ENCODE results near the gene TET3.

TET3 gene

GRCh38 chr2:73986085-73986681, 1.5 kb downstream of the TET3 start:
- CTCF ChIA-PET = interaction anchor here (0.9 to 3.2 kb wide), 10 partner anchors 11 to 163 kb away, joined by 3 to 50 read pairs (median 7); partner anchors contain the start of gene STAMBP
- H3K27ac Mint-ChIP-seq = peak overlapping the region; percentile 85
- H3K4me3 Mint-ChIP-seq = peak overlapping the region; percentile 77
- H3K9me3 Mint-ChIP-seq = peaks cover 9% of the 10 kb centered on the region
- H3K36me3 Mint-ChIP-seq = peaks cover 49% of the 10 kb centered on the region
- peaks cover 71% of the 10 kb centered on the region for H3K4me1 Mint-ChIP-seq
- peak; percentile 52 for DNase-seq
- H3K27me3 Mint-ChIP-seq = peaks cover 30% of the 10 kb centered on the region

GRCh38 chr2:73987109-73987947, 2.6 kb downstream of the TET3 start:
- peak overlapping the region; percentile 77 for H3K4me3 Mint-ChIP-seq
- CTCF ChIA-PET = interaction anchor here (0.6 to 3.2 kb wide), 21 partner anchors 10 to 165 kb away, joined by 3 to 50 read pairs (median 5); partner anchors contain the start of genes BOLA3 and STAMBP
- peaks cover 68% of the 10 kb centered on the region for H3K4me1 Mint-ChIP-seq
- peaks cover 19% of the 10 kb centered on the region for H3K27me3 Mint-ChIP-seq
- H3K9me3 Mint-ChIP-seq = peaks cover 13% of the 10 kb centered on the region
- peaks cover 58% of the 10 kb centered on the region for H3K36me3 Mint-ChIP-seq
- peak; percentile 63 for DNase-seq
- H3K27ac Mint-ChIP-seq = peak overlapping the region; percentile 34

GRCh38 chr2:73987948-73988700, 3.4 kb downstream of the TET3 start:
- CTCF ChIA-PET = interaction anchor here (0.6 to 3.2 kb wide), 19 partner anchors 9 to 165 kb away, joined by 3 to 50 read pairs (median 6); partner anchors contain the start of genes BOLA3 and STAMBP
- H3K27me3 Mint-ChIP-seq = peaks cover 15% of the 10 kb centered on the region
- peaks cover 67% of the 10 kb centered on the region for H3K4me1 Mint-ChIP-seq
- H3K27ac Mint-ChIP-seq = no peak overlapping the region
- H3K36me3 Mint-ChIP-seq = peaks cover 64% of the 10 kb centered on the region
- peaks cover 13% of the 10 kb centered on the region for H3K9me3 Mint-ChIP-seq
- DNase-seq = no peak
- peak overlapping the region; percentile 77 for H3K4me3 Mint-ChIP-seq

GRCh38 chr2:73989972-73990371, 5.3 kb downstream of the TET3 start:
- peaks cover 70% of the 10 kb centered on the region for H3K4me1 Mint-ChIP-seq
- H3K36me3 Mint-ChIP-seq = peaks cover 72% of the 10 kb centered on the region
- DNase-seq = no peak
- CTCF ChIA-PET = no interaction called here
- peaks cover 4% of the 10 kb centered on the region for H3K27me3 Mint-ChIP-seq
- H3K4me3 Mint-ChIP-seq = no peak overlapping the region
- H3K9me3 Mint-ChIP-seq = peaks cover 13% of the 10 kb centered on the region
- no peak overlapping the region for H3K27ac Mint-ChIP-seq

GRCh38 chr2:73990531-73990930, 5.8 kb downstream of the TET3 start:
- Mint-ChIP-seq H3K27me3 (peaks cover 4% of the 10 kb centered on the region), H3K36me3 (peaks cover 72% of the 10 kb centered on the region), H3K4me3 (no peak overlapping the region), H3K4me1 (peaks cover 70% of the 10 kb centered on the region), H3K9me3 (peaks cover 13% of the 10 kb centered on the region), H3K27ac (no peak overlapping the region)
- CTCF ChIA-PET = no interaction called here
- no peak for DNase-seq

- peaks cover 62% of the 10 kb centered on the region for H3K36me3 Mint-ChIP-seq
These were observed 7.3 kb downstream of the TET3 start for GRCh38 chr2:73992036-73992435.

GRCh38 chr2:73993376-73993775, 8.7 kb downstream of the TET3 start:
- no peak overlapping the region for H3K4me3 Mint-ChIP-seq
- DNase-seq = no peak

More at GRCh38 chr2:73992036-73992435, 7.3 kb downstream of the TET3 start:
- H3K4me3 Mint-ChIP-seq = no peak overlapping the region
- peaks cover 13% of the 10 kb centered on the region for H3K9me3 Mint-ChIP-seq
- DNase-seq = no peak
- no peaks in the 10 kb centered on the region for H3K27me3 Mint-ChIP-seq
- H3K4me1 Mint-ChIP-seq = peaks cover 63% of the 10 kb centered on the region
- no peak overlapping the region for H3K27ac Mint-ChIP-seq
- CTCF ChIA-PET = no interaction called here

GRCh38 chr2:73993778-73994177, 9.1 kb downstream of the TET3 start:
- CTCF ChIA-PET = interaction anchor here (1.2 to 2.6 kb wide), 2 partner anchors 167 to 169 kb away, joined by 5 to 6 read pairs; no protein-coding TSS in a partner anchor
- Mint-ChIP-seq H3K27me3 (no peaks in the 10 kb centered on the region), H3K4me3 (no peak overlapping the region), H3K36me3 (peaks cover 48% of the 10 kb centered on the region), H3K27ac (no peak overlapping the region), H3K9me3 (peaks cover 13% of the 10 kb centered on the region), H3K4me1 (peaks cover 63% of the 10 kb centered on the region)
- DNase-seq = no peak

More at GRCh38 chr2:73993376-73993775, 8.7 kb downstream of the TET3 start:
- no peak overlapping the region for H3K27ac Mint-ChIP-seq
- H3K36me3 Mint-ChIP-seq = peaks cover 48% of the 10 kb centered on the region
- CTCF ChIA-PET = interaction anchor here (1.2 to 2.6 kb wide), 2 partner anchors 167 to 169 kb away, joined by 5 to 6 read pairs; no protein-coding TSS in a partner anchor
- H3K9me3 Mint-ChIP-seq = peaks cover 13% of the 10 kb centered on the region
- no peaks in the 10 kb centered on the region for H3K27me3 Mint-ChIP-seq
- peaks cover 63% of the 10 kb centered on the region for H3K4me1 Mint-ChIP-seq

- CTCF ChIA-PET = interaction anchor here (1.2 to 2.6 kb wide), 3 partner anchors 167 to 169 kb away, joined by 5 to 8 read pairs (median 6); no protein-coding TSS in a partner anchor
- Mint-ChIP-seq H3K36me3 (peaks cover 43% of the 10 kb centered on the region), H3K4me1 (peaks cover 61% of the 10 kb centered on the region), H3K9me3 (peaks cover 13% of the 10 kb centered on the region), H3K27ac (no peak overlapping the region), H3K27me3 (no peaks in the 10 kb centered on the region), H3K4me3 (no peak overlapping the region)
- DNase-seq = no peak
These were observed 9.6 kb downstream of the TET3 start for GRCh38 chr2:73994178-73994831.

- H3K27me3 Mint-ChIP-seq = peaks cover under 1% of the 10 kb centered on the region
- H3K27ac Mint-ChIP-seq = no peak overlapping the region
- peaks cover 28% of the 10 kb centered on the region for H3K36me3 Mint-ChIP-seq
- CTCF ChIA-PET = interaction anchor here (0.9 to 2.2 kb wide), 6 partner anchors 9 to 169 kb away, joined by 3 to 8 read pairs (median 4); no protein-coding TSS in a partner anchor
- no peak for DNase-seq
- peaks cover 5% of the 10 kb centered on the region for H3K9me3 Mint-ChIP-seq
- no peak overlapping the region for H3K4me3 Mint-ChIP-seq
- H3K4me1 Mint-ChIP-seq = peaks cover 52% of the 10 kb centered on the region
These were observed 11.1 kb downstream of the TET3 start for GRCh38 chr2:73995810-73996209.

GRCh38 chr2:73997813-73998212, 13.1 kb downstream of the TET3 start:
- CTCF ChIA-PET = interaction anchor here (0.6 to 2.0 kb wide), 2 partner anchors 10 to 172 kb away, joined by 3 to 8 read pairs; no protein-coding TSS in a partner anchor
- peaks cover 15% of the 10 kb centered on the region for H3K36me3 Mint-ChIP-seq
- DNase-seq = no peak
- H3K27ac Mint-ChIP-seq = no peak overlapping the region
- peaks cover 61% of the 10 kb centered on the region for H3K4me1 Mint-ChIP-seq
- no peaks in the 10 kb centered on the region for H3K9me3 Mint-ChIP-seq
- peaks cover 11% of the 10 kb centered on the region for H3K27me3 Mint-ChIP-seq
- H3K4me3 Mint-ChIP-seq = no peak overlapping the region

- Mint-ChIP-seq H3K36me3 (peaks cover 13% of the 10 kb centered on the region), H3K4me3 (no peak overlapping the region), H3K27me3 (peaks cover 13% of the 10 kb centered on the region), H3K27ac (peak overlapping the region; percentile 26), H3K9me3 (no peaks in the 10 kb centered on the region), H3K4me1 (peaks cover 60% of the 10 kb centered on the region)
- DNase-seq = peak; percentile 42
- CTCF ChIA-PET = interaction anchor here (2.0 kb wide), 1 partner anchor 11 kb away, joined by 8 read pairs; no protein-coding TSS in a partner anchor
These were observed 13.7 kb downstream of the TET3 start for GRCh38 chr2:73998451-73998850.

- no peak overlapping the region for H3K27ac Mint-ChIP-seq
- CTCF ChIA-PET = no interaction called here
- peaks cover 60% of the 10 kb centered on the region for H3K4me1 Mint-ChIP-seq
These were observed 14.2 kb downstream of the TET3 start for GRCh38 chr2:73998933-73999332.

More at GRCh38 chr2:73998933-73999332, 14.2 kb downstream of the TET3 start:
- H3K4me3 Mint-ChIP-seq = no peak overlapping the region
- peaks cover 9% of the 10 kb centered on the region for H3K36me3 Mint-ChIP-seq
- DNase-seq = no peak
- no peaks in the 10 kb centered on the region for H3K9me3 Mint-ChIP-seq
- H3K27me3 Mint-ChIP-seq = peaks cover 13% of the 10 kb centered on the region

Measured in activated naive CD4-positive, alpha-beta T cell treated with anti-CD3 and anti-CD28 coated beads, Interleukin-2, amount 10 ng/mL, durations not matched to agents 7 days and 5 days (primary cell).